Ascending aorta (tissue), 2 donors: ENCODE measurements around the gene PHLPP1. TPM values are rescaled to one million over a fixed set of nuclear protein-coding genes. Genes with fewer than 3 reads are reported as not detected.

ENCODE experiments used
- DNase-seq, 2 donors: peaks; one replicate each; pipeline ENCODE4 v3.0.0-alpha.2; 2019; ENCODE audit warnings: low spot score in 2 of 2
- H3K27ac ChIP-seq, 2 donors: fragments of 200-600 bp; sonication (generic); one replicate each; pipeline ENCODE4 v1.5.1; 2016 to 2017; ENCODE audit warnings: mild to moderate bottlenecking in 1 of 2
- H3K27me3 ChIP-seq: fragments of 200-600 bp; sonication (generic); one replicate; pipeline ENCODE4 v1.5.1; 2017
- H3K36me3 ChIP-seq, 2 donors: fragments of 200-600 bp; sonication (generic); one replicate each; pipeline ENCODE4 v1.5.1; 2016
- H3K4me1 ChIP-seq, 2 donors: fragments of 200-600 bp; sonication (generic); one replicate each; pipeline ENCODE4 v1.5.1; 2016 to 2017; ENCODE audit warnings: mild to moderate bottlenecking in 1 of 2
- H3K4me3 ChIP-seq, 2 donors: fragments of 200-600 bp; sonication (generic); one replicate each; pipeline ENCODE4 v1.5.1; 2016 to 2017; ENCODE audit warnings: mild to moderate bottlenecking in 1 of 2
- H3K9me3 ChIP-seq, 2 donors: fragments of 200-600 bp; sonication (generic); one replicate each; pipeline ENCODE4 v1.5.1; 2016
- intact Hi-C: fragments of 100-400 bp; cut with DNase I; formaldehyde crosslinking; loops from one replicate; pipeline ENCODE4 v1.15.1; 2023
- total RNA-seq: library from RNA; depleted of rRNA; stranded (reverse); fragments of >200 nt; gene quantifications from one replicate; pipeline ENCODE4 v1.1.0, GENCODE V29; 2016
- TF ChIP-seq, protein P1 (sequence below), 3 experiments: fragments of 200-600 bp in 2 of 3; fragments of 450-650 bp in 1 of 3; sonication (generic) in 2 of 3; IDR thresholded peaks; one replicate each; pipeline ENCODE4 v1.5.1; 2016 to 2019; ENCODE audit warnings: antibody characterized with exemption in 3 of 3, mild to moderate bottlenecking in 1 of 3, moderate library complexity in 1 of 3

PHLPP1 gene
- total RNA-seq, 1 donor from 2014 or later = 9.8 TPM

DNA sequence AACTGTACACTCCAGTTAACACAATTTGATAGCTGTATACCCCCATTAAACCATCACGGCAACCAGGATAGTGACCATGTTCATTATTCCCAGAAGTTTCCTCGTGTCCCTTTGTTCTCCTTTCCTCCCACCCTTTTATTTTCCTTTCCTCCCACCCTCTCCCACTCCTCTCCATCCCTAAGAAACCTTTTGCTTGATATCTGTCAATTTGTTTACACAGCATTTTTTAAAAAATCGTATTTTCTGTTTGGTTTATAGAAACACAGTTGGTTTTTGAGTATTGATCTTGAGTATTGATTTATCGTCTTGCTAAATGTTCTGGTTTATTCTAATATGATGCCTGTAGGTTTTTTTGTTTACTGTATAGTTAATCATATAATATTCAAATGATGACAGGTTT, 119.4 kb downstream of the PHLPP1 start:
- H3K36me3 ChIP-seq = peaks cover 0 to 3% of the 10 kb centered on the region in 2 donors
- no peaks in the 10 kb centered on the region for H3K4me1 ChIP-seq
- H3K27ac ChIP-seq = no peak overlapping the region
- no peaks in the 10 kb centered on the region for H3K9me3 ChIP-seq
- no peak overlapping the region for H3K4me3 ChIP-seq
- no peaks in the 10 kb centered on the region for H3K27me3 ChIP-seq
- intact Hi-C loops = no loop called here
- TF ChIP-seq, protein P1, sequence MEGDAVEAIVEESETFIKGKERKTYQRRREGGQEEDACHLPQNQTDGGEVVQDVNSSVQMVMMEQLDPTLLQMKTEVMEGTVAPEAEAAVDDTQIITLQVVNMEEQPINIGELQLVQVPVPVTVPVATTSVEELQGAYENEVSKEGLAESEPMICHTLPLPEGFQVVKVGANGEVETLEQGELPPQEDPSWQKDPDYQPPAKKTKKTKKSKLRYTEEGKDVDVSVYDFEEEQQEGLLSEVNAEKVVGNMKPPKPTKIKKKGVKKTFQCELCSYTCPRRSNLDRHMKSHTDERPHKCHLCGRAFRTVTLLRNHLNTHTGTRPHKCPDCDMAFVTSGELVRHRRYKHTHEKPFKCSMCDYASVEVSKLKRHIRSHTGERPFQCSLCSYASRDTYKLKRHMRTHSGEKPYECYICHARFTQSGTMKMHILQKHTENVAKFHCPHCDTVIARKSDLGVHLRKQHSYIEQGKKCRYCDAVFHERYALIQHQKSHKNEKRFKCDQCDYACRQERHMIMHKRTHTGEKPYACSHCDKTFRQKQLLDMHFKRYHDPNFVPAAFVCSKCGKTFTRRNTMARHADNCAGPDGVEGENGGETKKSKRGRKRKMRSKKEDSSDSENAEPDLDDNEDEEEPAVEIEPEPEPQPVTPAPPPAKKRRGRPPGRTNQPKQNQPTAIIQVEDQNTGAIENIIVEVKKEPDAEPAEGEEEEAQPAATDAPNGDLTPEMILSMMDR (IDR thresholded peaks at IDR 0.05) = no peak
- no peak for DNase-seq

DNA sequence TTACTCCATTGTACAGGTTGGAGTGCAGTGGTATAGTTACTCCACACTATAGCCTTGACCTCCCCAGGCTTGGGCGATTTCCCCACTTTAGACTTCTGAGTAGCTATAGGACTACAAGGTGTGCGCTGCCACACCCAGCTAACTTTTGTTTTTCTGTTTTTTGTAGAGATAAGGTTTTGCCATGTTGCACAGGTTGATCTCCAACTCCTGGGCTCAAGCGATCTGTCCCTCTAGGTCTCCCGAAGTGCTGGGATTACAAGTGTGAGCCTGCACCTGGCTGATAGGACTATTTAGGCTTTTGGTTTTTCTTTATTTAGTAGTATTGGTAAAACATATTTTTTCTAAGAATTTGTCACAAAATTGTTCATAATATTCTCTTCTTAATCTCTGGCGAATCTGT, 121.7 kb downstream of the PHLPP1 start:
- Histone ChIP-seq H3K27me3 (no peaks in the 10 kb centered on the region), H3K9me3 (no peaks in the 10 kb centered on the region), H3K4me3 (no peak overlapping the region), H3K27ac (no peak overlapping the region), H3K36me3 (no peaks in the 10 kb centered on the region), H3K4me1 (no peaks in the 10 kb centered on the region)
- intact Hi-C loops = no loop called here
- TF ChIP-seq, protein P1 (IDR thresholded peaks at IDR 0.05) = no peak
- DNase-seq = no peak

DNA sequence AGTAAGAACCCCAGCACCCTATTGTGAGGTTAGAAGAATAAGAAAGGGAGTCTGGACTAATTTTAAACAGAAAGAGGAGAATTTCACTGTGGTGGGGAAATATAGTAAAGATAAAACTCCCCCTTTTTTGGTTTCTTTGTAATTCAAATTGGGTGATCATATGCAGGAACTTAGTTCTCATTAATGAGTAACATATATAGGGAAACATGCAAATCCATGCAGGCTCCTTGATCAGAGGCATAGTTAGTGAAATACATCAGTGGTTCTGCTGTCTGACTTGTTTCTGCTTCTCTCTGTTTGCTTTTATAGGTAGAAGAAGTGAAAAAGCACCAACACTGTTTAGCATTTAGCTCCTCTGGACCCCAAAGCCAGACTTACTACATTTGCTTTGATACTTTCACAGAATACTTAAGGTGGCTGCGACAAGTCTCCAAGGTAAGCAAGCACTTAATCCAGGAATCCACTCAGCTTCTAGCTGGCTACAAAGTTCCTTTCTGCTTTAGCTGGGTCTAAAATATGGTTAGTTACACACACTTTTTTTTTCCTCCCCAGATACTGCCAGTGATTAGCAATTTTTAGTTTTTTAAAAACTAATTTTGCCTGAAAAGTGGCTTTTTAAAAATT, 123.2 kb downstream of the PHLPP1 start:
- no peaks in the 10 kb centered on the region for H3K9me3 ChIP-seq
- DNase-seq = no peak
- H3K36me3 ChIP-seq = no peaks in the 10 kb centered on the region
- intact Hi-C loops = no loop called here
- H3K27me3 ChIP-seq = no peaks in the 10 kb centered on the region
- no peak overlapping the region for H3K27ac ChIP-seq
- H3K4me1 ChIP-seq = no peaks in the 10 kb centered on the region
- H3K4me3 ChIP-seq = no peak overlapping the region
- TF ChIP-seq, protein P1 (IDR thresholded peaks at IDR 0.05) = no peak

DNA sequence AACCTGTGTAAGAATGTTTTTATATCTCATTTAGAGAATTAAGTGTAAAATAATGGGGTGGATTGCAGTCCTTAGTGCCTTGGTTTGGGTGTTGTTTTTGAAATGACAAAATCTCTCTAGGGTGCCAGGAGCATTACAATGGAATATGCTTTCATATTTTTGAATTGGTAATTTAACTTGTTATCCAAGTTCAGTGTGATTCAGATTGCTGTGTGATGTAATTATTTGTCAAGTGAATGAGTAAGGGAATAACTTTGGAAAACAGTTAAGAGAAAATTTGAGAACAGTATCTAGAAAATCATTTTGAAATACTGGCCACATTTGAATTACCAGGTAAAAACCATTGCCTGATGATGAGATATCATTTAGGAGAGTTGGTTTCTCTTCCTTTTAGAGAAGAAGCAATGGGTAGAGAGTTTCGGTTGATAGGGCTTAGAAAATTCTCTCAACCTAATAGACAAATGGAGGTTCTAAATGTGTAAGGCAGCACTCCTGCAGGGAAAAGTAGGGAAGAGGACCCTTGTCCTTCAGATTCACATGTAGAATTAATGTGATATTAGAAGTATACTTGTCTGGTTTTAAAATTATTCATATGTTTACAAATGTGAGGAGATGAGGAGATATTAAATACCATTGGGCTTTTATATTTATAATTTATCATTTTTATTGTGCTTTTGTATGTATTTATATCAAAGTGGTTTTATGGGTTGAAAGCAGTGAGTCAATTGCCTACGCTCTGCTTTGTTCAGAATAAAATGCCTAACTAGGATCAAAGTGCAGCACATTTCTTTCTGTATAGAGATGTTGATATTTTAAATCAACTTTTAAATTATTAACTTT, 124.8 kb downstream of the PHLPP1 start:
- no peak for DNase-seq
- Histone ChIP-seq H3K27ac (no peak overlapping the region), H3K4me3 (no peak overlapping the region), H3K9me3 (no peaks in the 10 kb centered on the region), H3K27me3 (no peaks in the 10 kb centered on the region), H3K36me3 (no peaks in the 10 kb centered on the region), H3K4me1 (no peaks in the 10 kb centered on the region)
- TF ChIP-seq, protein P1 (IDR thresholded peaks at IDR 0.05) = no peak
- intact Hi-C loops = no loop called here

DNA sequence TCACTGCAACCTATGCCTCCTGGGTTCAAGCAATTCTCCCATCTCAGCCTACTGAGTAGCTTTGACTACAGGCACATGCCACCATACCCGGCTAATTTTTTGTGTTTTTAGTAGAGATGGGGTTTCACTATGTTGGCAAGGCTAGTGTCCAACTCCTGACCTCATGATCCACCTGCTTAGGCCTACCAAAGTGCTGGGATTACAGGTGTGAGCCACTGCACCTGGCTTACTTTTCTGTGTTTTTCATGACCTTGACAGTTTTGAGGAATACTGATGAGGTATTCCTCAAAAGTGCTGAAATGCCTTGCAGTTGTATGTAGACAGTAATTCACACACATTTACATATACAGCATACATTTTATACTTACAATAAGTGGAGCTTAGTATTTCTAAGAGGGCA, 126.1 kb downstream of the PHLPP1 start:
- H3K27me3 ChIP-seq = no peaks in the 10 kb centered on the region
- no peaks in the 10 kb centered on the region for H3K9me3 ChIP-seq
- intact Hi-C loops = no loop called here
- no peaks in the 10 kb centered on the region for H3K36me3 ChIP-seq
- H3K4me3 ChIP-seq = no peak overlapping the region
- H3K27ac ChIP-seq = no peak overlapping the region
- TF ChIP-seq, protein P1 (IDR thresholded peaks at IDR 0.05) = no peak
- no peak for DNase-seq
- no peaks in the 10 kb centered on the region for H3K4me1 ChIP-seq
